ENCODE data around the gene WDR35. TPM values are rescaled to one million over a fixed set of nuclear protein-coding genes. Genes with fewer than 3 reads are reported as not detected.

Gene WDR35
- polyA plus RNA-seq, 4 donors = 0.45 to 7.1 (median 1.3) TPM

DNA sequence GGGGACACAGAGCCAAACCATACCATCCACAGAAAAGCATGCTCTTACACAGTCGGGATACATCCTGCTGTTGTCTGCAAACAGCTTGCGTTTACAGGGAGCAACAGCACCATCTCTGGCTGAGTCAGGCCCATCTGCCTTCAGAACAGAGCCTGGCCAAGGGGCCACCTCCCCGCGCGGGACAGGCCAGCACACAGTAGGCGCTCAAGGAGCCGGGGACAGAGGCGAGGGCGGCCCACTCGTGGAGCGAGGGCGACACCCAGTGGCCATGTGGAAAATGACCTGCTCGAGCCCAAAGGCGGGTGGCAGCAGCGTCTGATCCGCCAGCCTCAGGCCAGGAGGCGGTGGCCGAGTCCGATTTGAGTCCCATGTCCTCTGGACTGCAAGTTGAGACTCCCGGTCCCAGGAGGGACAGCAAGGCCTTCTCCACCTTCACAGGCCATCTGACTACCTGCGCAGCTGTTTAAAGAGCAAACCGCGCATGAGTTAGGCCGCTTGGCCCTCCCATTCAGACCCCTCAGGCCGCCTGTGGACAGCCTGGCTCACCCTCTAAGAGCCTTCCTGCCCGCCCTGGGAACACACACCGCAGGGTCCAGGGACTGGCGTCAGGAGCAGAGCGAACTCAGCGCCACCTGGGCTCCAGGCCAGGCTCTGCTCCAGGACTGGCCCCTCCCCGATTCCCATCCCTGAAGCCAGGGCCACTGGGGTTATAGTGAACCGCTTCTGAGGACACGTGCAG lies 126.4 kb downstream of the WDR35 start:
- H3K4me3 ChIP-seq (ENCODE audit: low read depth in 1 of 3, low read length in 3 of 3) = peak overlapping the region in 1 of 3 donors; percentile 29
- H3K27ac ChIP-seq (ENCODE audit: low read depth in 1 of 3, low read length in 2 of 3) = no peak overlapping the region
- WGBS, 3 donors = 7 to 16% (median 16%) methylated on average over 33 of the region's 33 CpGs

DNA sequence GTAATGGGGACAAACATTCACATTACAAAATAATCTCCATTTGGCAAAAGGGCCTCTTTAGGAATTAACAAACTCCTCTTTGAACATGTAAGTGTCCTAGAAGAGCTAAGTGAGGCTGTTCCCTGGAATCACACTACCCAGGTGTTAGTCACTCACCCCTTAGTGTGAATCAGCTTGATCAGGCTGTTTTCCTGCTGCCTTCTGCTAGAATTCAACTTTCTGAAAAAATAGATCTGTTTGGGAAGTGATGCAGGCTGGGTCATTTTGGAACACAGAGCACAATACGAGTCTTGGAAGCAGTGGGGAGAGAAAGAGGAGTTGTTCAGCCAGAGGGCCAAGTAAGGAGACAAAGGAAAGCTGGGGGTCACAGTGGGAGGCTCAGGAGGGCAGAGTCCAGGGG lies 128.1 kb downstream of the WDR35 start:
- H3K36me3 ChIP-seq (ENCODE audit: control insufficient read depth in 3 of 3, insufficient read depth in 2 of 3, low read depth in 1 of 3, low read length in 3 of 3) = no peaks in the 10 kb centered on the region

More for the DNA sequence above, 126.4 kb downstream of the WDR35 start:
- FAIRE-seq (no peak), DNase-seq (peak; percentile 47 to 69)
- no peaks in the 10 kb centered on the region for H3K36me3 ChIP-seq (ENCODE audit: control insufficient read depth in 3 of 3, insufficient read depth in 2 of 3, low read depth in 1 of 3, low read length in 3 of 3)
- H3K27me3 ChIP-seq (ENCODE audit: control insufficient read depth in 3 of 3, insufficient read depth in 3 of 3, low read length in 3 of 3) = no peaks in the 10 kb centered on the region
- peaks cover 0 to 8% (median 0%) of the 10 kb centered on the region in 3 donors for H3K4me1 ChIP-seq (ENCODE audit: control insufficient read depth in 3 of 3, insufficient read depth in 2 of 3, low read depth in 1 of 3, low read length in 2 of 3)
- no peaks in the 10 kb centered on the region for H3K9me3 ChIP-seq (ENCODE audit: control insufficient read depth in 2 of 2, insufficient read depth in 1 of 2, low read depth in 1 of 2, low read length in 1 of 2)

More for the DNA sequence above, 128.1 kb downstream of the WDR35 start:
- FAIRE-seq (no peak), DNase-seq (no peak)
- WGBS, 3 donors = 46 to 62% (median 53%) methylated on average over 1 of the region's 1 CpG
- H3K9me3 ChIP-seq (ENCODE audit: control insufficient read depth in 2 of 2, insufficient read depth in 1 of 2, low read depth in 1 of 2, low read length in 1 of 2) = no peaks in the 10 kb centered on the region
- H3K4me3 ChIP-seq (ENCODE audit: low read depth in 1 of 3, low read length in 3 of 3) = no peak overlapping the region
- no peaks in the 10 kb centered on the region for H3K27me3 ChIP-seq (ENCODE audit: control insufficient read depth in 3 of 3, insufficient read depth in 3 of 3, low read length in 3 of 3)
- H3K27ac ChIP-seq (ENCODE audit: low read depth in 1 of 3, low read length in 2 of 3) = no peak overlapping the region
- H3K4me1 ChIP-seq (ENCODE audit: control insufficient read depth in 3 of 3, insufficient read depth in 2 of 3, low read depth in 1 of 3, low read length in 2 of 3) = peaks cover 0 to 3% (median 0%) of the 10 kb centered on the region in 3 donors

Other genes with a start within 250 kb of the WDR35 start
- 10 to 100 TPM; 11.6 to 21.7 (median 18.3) TPM for gene TTC32, start 88.1 kb downstream of the WDR35 start, polyA plus RNA-seq
- gene MATN3, start 22.6 kb upstream of the WDR35 start, polyA plus RNA-seq = 1 to 10 TPM in 1 of 4 donors, under 1 TPM in 1, not detected in 2; 0.25 to 1.0 TPM
- 100 to 1,000 TPM in 2 of 4 donors, 10 to 100 TPM in 2; 47.6 to 269 (median 157) TPM for gene LAPTM4A, start 61.5 kb upstream of the WDR35 start, polyA plus RNA-seq
- gene SDC1, start 235.0 kb upstream of the WDR35 start, polyA plus RNA-seq = 10 to 100 TPM; 36.9 to 89.9 (median 58.3) TPM